Stimulated activated CD8-positive, alpha-beta memory T cell treated with anti-CD3 and anti-CD28 coated beads, Interleukin-4, amount 100 ng/mL, for 24 hours (primary cell): ENCODE measurements around the gene DAO.
A peak's percentile ranks its signal among the peaks of the same experiment; 100 is the strongest.
"Not testable (repeated sequence)": the region's sequence is repeated elsewhere in the genome, so short reads cannot be mapped to it uniquely, and the experiment has no call there.

Experiments
- DNase-seq: peaks from one replicate; pipeline ENCODE4 v3.0.0-alpha.2; 2020; ENCODE audit warnings: low read depth

The DAO gene

DNA sequence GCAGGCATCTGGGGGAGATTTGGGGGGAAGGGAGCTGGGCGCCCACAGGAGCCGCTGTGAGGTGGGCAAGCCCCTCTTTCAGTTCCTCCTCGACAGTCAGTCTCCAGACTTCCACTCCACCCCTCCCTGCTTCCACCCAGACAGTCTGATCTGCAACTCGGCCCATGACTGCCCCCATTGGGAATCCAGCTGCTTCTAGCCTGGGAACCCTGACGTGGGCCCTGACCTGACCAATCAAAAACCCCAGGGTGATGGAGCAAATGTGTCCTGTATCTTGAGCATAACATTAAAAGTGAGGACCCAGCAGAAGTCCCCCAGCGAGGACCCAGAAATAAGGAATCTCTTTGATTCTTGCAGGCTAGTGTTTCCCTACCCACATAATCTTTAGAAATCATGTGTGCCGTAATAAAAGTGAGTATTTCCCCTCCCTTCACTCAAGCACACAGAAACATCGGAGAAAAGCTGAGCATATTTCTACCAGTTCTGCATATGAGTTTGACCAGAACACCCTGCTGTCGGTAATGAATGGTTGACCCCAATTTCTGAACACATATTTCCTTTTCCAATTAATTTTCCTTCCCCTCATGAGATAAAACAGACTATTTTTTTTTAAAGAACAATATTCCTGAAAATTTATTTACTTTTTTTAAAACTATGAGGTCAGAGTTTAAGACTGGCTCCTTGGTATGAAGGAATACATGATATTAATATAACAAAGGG lies 28.9 kb upstream of the DAO start:
- no peak for DNase-seq

DNA sequence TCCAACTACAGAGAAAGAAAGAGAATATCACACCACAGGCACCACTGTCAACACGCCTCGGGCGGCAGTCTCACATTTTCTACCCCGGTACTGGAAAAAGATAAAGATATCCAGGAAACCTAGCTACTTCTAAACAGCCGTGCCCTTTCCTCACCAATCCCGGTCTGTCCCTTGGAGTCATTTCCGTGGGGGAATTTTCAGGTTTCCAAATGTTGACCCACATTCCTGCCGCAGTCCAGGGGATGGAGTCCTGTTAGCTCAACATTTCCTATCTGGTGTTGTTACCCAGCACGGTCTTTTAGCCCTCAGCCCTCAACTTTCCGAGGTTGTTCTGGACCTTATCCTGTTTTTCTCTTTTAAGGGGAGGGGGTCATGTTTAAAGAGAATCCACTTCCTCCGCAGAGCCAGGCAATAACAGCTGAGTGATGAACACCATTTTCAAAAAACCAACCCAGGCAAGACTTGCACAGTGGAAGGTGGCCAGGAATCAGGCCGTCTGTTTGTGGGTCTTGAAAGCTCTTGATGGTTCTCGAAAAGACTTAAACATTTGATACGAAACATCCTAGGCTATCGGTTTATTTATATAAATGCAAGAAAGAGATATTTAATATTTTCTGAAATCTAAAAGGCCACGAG lies 27.1 kb upstream of the DAO start:
- no peak for DNase-seq

DNA sequence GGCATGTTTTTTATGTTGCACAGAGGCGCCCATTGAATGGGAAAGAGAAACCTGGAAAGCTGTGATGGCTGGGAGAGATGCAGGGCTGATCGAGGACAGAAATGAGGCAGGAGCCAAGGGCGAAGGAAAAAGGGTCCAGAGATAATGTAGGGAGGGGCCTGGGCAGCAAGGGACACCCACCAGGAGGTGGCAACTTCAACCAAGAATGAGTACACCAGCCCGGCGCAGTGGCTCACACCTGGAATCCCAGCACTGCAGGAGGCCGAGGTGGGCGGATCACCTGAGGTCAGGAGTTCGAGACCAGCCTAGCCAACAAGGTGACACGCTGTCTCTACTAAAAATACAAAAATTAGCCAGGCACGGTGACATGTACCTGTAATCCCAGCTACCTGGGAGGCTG lies 26.5 kb upstream of the DAO start:
- DNase-seq: no peak

DNA sequence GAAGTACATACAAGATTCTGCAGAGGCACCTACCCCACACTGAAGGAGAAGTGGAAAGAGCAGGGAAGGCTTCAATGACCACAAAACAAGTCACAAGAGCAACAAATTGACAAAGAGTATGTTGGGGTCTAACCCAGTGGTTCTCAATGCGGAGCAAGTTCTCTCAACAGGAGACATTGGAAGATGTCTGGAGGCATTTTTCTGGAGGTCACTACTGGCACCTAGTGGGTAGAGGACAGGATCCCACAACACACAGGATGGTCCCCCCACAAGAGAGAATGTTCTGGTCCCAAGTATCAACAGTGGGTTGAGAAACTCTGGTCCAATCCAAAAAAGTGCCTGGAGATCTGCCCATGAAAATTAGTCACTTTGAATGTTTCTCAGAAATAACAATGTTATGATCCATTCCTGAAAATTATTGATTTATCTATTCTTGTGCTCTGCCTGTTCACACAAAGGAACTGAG lies 25.9 kb upstream of the DAO start:
- no peak for DNase-seq

DNA sequence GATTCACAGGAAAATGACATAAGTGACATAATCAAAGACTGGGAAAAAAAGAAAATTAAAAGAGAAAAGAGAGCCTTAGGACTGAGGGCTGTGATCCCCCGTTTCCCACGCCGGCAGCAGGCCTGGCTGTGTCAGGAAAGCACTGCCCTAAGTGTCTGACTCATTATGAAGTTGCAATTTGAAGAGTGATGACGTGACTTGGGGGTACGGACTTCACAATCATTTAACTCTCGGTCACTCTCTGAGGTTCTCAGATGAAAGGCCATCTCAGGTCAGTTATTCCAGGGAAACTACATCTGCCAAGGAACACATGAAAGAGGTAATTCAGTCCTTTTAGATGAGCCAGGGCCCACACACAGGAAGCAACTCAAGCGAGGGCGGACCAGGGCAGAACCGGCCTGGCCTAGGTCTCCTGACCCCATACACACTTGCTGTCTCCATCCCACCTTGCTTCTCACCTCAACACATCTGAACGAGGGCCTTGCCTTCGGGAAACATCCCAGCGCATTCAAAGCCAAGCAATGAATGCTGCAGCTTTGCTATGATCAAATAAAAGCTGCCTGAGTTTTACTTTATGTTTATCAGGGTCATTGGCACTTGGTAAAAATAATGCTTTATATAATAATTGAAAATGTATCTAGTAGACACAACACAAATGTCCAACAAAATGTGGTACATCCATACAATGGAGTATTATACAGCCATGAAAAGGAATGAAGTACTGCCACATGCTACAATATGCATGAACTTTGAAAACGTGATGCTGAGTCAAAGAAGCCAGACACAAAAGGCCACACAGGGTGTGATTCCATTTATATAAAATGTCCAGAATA lies 25.2 kb upstream of the DAO start:
- DNase-seq: no peak

DNA sequence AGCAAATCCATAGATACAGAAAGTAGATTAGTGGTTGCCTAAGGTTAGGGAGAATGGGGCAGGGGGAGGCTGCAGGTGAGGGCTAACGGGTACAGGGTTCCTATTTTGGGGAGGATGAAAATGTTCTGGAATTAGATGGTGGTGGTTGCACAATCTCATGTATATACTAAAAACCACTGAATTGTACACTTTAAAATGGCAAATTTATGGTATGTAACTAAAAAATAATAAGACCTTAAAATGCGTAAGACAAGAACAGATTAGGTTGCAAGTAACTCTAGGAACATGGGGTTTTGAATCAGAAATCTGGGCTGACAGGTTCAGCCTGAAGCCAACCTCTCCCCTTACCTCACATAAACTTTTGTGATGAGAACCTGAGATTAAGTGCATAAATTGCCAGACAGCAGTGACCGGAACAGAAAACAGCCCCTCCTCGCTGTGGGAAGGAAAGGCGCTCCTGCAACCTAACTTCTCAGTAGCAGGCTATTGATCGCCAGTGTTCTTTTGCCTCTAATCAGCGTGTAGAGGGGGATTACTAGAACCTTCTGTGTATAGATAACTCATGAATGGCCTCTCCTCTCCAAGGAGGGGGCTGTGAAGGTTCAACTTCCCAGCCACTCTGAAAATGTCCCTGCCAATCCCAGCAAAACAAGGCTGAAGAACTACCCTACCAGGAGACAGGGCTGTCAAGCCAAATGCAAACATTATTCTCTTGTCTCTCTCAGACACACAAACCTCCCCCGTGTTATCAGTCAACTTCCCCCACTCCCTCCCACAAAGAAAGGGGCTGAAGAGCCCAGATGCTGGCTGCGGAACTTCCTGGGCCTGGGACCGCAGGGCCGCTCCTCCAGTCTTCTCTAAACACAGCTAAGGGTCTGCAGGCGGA lies 24.4 kb upstream of the DAO start:
- no peak for DNase-seq

DNA sequence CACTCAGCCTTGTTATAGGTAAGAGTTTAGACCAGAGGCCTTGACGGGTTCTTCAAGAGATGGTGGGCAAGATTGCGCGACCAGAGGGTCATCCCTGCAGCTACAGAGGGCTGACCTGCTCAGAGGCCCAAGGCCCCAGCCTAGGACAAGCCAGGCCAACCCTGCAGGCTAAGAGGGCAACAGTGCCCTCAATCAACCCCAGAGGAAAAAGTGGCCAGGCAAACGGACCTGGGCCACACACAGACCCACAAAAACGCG lies 23.8 kb upstream of the DAO start:
- DNase-seq: no peak

DNA sequence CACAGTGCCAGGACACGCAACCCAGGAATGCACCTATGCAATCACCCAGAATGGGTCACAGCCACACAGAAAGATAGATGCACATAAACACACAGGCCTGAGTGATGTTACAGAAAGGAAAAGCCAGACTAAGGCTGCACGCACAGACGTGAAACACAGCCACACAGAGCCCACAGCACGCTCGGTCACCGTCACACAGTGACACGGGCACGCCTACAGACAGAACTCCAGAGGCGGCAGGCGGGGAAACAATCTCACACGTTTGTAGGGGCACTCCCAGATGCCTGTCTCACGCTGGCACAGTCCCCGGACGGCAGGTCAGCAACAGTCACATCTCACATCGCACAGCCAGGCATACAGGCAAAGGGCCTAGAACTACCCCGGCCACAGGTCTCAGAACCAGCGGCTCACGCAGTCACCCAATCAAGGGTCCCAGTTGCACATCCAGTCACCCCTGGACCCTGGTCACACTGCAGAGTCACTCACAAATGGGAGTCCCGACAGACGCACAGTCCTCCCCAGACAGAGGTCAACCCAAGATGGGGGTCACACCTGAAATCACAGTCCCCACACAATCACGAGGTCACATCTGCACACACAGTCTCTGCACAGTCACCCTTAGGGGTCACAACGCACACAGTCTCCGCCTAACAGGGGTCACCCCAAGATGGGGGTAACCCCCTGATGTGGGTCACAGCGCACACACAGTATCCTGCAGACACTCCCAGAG lies 23.3 kb upstream of the DAO start:
- DNase-seq: peak; percentile 52

DNA sequence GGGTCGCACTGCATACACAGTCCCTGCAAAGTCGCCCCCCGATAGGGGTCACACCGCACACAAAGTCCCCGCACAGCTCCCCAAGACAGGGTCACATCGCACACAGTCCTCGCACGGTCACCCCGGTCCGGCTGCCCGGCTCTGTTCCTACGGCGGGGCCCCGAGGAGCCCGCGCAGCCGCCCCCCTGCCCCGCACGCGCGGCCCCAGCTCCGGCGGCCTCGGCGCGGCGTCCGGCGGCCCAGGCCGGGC lies 22.8 kb upstream of the DAO start:
- no peak for DNase-seq

DNA sequence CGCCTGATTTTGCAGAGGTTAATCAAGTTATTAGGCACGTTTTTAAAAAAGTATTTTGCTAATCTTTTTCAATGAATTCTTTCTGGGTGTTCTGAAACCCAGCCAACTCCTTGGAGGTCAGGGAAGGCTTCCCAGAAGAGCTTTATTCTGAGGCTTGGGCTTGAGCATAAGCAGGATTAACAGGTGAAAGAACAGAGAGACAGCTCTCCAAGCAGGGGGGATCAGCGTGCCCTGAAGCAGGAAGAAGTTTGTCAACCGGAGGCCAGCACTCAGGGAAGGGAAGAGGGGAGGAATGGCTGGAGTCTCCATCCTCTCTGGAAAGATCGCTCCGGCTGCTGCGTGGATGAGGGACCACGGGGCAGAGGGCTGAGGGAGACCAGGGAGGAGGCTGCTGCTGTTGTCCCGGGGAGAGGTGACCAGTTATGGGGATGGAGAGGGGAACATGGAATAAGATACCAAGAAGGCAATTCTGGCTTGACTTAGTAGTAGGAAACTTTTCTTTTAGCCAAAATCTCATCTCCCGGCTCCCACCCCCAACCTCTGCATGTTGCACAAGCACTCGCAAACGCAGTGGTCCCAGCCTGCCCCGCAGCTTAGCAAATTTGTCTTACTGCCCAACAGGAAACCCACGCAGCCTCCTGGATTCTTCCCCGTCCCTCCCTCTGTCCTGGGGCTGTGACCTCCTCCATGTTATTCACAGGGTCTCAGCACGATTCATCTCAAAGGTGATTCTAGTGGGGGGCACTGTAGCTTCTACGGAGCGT lies 21.4 kb upstream of the DAO start:
- no peak for DNase-seq

DNA sequence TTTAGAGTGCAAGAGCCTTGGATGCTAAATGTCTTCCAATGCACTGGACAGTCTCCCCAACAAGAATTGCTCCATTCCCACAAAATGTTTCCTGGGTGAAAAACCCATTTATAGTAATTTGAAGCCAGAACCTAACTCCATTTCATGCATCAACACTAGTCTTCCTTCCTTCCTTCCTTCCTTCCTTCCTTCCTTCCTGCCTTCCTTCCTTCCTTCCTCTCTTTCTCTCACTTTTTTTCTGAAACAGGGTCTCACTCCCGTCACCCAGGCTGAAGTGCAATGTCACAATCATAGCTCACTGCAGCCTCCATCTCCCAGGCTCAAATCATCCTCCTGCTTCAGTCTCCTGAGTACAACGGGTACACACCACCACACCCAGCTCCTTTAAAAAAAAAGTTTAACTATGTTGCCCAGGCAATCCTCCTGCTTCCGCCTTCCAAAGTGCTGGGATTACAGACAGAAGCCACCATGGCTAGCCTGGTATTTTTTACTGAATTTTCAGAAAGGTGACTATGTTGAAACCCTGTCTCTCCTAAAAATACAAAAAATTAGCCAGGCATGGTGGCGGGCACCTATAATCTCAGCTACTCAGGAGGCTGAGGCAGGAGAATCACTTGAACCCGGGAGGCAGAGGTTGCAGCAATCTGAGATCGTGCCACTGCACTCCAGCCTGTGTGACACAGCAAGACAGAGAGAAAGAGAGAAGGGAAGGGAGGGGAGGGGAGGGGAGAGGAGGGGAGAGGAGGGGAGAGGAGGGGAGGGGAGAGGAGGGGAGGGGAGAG lies 20.6 kb upstream of the DAO start:
- DNase-seq: not testable (repeated sequence)

DNA sequence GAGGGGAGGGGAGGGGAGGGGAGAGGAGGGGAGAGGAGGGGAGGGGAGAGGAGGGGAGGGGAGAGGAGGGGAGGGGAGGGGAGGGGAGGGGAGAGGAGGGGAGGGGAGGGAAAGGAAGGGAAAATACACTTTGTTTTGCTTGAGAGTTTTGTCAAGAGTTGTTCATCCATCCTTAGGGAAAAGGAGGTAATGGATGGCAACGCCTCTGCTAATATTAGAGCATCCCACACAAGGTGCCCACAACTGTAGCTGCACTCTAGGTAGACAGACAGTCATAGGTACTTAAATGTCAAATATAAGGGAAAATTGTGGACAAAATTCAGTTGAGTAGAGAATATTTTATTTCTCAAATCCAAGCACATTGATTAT lies 20.0 kb upstream of the DAO start:
- DNase-seq: no peak

DNA sequence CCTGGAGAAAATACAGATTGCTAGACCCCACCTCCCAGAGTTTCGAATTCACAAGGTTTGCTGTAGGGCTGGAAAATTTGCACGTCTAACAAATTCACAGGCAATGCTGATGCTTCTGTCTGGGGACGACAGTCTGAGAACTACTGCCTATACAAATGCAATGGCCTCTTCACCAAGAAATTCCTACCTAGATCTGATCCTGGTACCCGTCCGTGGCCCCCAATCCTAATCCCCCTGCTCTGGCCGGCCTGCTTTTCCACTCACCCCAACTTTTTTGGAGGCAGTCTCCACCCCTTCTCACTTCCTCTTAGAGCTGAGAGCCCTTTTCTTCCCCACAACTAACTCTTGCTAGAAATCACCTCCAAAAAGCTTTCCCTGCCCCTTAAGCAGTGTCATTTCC lies 19.4 kb upstream of the DAO start:
- DNase-seq: no peak

DNA sequence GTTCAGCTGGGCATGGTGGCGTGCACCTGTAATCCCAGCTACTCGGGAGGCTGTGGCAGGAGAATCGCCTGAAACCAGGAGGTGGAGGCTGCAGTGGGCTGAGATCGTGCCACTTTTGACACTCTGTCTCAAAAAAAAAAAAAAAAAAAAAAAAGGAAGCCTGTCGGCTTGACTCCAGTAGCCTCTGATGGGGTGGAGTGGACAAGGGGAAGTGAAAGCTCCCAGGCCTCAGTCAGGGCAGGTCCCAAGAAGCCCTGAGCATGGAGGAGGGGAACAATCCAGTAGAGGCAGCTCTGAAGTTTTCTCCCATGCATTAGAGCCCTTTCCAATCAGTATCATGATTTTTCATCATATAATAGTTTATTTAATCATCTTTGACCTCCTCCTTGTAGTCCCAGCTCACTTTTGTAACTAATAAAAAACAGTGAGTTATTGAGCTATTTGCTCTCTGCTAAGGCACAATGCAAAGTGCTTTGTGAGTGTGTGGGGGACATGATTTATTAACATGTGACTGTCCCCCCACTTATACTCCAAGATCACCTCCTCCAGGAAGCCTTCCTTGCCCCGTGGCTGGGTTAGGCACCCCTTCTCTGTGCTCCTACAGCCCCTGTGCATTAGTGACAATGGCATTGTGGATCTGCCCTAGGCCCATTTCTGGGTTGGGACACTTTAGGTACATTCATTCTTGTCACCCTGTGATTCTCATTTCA lies 17.9 kb upstream of the DAO start:
- DNase-seq: no peak

DNA sequence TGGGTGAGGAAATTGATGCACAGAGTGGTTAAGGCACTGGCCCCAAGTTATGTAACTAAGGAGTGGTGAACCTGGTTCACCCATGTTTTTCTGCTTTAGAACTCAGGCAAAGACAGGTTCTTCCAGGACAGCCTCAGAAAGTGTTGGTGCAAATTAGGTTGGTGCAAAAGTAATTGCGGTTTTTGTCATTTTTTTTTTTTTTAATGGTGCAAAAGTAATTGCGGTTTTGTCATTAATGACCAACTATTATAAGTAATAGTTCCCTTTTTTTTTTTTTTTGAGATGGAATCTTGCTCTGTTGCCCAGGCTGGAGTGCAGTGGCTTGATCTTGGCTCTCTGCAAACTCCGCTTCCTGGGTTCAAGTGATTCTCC lies 17.3 kb upstream of the DAO start:
- no peak for DNase-seq

DNA sequence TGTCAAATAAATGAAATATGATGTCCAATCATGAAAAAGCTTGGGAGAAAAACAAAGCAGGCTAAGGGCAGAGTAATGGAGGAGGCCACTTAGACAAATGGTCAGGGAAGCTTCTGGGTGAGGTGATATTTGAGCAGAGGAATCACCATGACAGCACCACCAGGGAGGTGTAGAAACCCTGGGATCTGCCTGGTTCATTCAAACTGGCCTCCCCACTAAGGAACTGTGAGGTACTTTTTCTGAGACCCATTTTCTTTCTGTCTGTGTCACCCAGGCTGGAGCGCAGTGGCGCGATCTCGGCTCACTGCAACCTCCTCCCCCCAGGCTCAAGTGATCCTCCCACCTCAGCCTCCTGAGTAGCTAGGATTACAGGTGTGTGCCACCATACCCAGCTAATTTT lies 14.7 kb upstream of the DAO start:
- no peak for DNase-seq

DNA sequence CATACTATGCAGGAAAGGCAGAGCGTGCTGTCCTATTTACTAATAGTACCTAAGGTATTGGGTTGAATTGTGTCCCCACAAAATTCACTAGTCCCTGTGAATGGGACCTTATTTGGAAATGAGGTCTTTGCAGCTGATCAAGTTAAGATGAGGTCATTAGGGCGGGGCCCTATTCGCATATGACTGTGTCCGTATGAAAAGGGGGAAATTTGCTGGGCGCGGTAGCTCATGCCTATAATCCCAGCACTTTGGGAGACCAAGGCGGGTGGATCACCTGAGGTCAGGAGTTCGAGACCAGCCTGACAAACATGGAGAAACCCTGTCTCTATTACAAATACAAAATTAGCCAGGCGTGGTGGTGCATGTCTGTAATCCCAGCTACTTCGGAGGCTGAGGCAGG lies 13.8 kb upstream of the DAO start:
- DNase-seq: not testable (repeated sequence)

DNA sequence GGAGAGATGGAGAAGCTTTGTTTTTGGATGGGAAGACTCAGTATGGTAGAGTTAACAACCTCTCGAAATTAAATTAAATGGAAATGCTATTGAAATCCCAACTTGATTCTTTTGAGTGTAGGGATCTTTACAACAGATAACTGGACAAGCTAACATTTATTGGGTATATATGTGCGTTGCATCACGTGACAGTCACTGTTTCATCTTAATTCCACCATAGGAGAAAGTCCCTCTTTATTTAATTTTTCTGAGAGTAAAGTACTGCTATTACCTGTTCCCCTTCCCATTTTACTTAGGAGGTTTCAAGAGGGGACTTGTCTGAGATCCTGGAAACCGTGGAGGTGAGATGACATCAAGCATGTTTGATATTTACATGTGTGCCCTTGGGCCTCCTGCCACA lies 11.1 kb upstream of the DAO start:
- no peak for DNase-seq

DNA sequence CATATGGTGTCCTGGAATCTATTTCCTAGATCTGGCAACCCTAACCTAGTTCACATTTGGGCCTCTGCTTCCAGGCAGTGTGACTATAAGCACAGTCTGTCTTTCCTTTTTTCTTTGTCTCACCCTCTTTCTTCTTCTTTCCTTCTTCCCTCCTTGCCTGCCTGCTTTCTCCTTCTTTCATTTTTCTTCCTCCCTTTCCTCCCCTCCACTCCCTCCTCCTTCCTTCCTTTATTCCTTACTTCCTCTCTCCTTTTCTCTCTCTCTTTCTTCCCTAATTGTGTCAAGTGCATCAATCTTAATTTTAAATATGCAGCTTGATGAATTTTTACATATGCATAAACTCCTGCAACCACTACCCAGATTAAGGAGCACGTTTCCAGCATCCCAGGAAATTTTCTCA lies 4.6 kb upstream of the DAO start:
- DNase-seq: no peak
